Right lung (tissue), 5 donors: Measurements from ENCODE around the gene PAOX. TPM values are rescaled to one million over a fixed set of nuclear protein-coding genes. Genes with fewer than 3 reads are reported as not detected.

Experiments used
- DNase-seq, 2 donors: peaks; one replicate each; pipeline ENCODE4 v3.0.0-alpha.2; 2013
- polyA plus RNA-seq, 5 donors: library from polyadenylated mRNA; unstranded; fragments of 120-200 nt; gene quantifications; one replicate each; pipeline versions ENCODE4 v1.2.1 to v1.2.3, GENCODE V29; 2013; ENCODE audit warnings: inconsistent platforms in 1 of 5, low replicate concordance in 1 of 5; ENCODE audit not compliant: insufficient read length in 5 of 5, insufficient read depth in 1 of 5

Gene PAOX
- polyA plus RNA-seq, 5 donors = 3.7 to 8.5 (median 5.7) TPM

- no peak for DNase-seq
Observed at GRCh38 chr10:133438711-133439273, 59.7 kb downstream of the PAOX start.

GRCh38 chr10:133439517-133440461, 60.7 kb downstream of the PAOX start:
- no peak for DNase-seq

DNA sequence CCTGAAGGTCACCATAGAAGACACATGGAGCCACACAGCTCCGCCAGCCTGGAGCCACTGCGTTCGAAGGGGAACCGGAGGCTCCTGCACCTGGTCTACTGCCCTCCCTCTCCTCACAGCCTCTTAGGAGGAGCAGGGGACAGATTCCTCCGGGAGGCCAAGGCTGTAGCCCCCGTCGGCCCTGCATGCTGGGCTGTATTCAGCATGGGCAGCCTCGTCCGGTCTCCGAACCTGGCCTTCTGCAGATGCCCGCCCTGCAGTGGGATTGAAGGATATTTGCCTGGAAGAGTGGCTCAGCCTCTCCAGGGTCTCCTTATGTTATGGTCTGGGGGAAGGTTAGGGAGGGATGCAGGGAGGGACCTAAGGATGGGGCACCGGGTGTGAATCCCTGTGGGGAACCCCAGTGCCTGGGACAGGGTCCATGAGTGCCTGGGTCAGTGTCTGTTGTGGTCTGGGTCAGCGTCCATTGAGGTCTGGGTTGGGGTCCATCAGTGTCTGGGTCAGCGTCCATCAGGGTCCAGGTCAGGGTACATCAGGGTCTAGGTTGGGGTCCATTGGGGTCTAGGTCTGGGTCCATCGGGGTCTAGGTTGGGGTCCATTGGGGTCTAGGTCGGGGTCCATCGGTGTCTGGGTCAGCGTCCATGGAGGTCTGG, 61.7 kb downstream of the PAOX start:
- no peak for DNase-seq

Other genes with a start within 250 kb of the PAOX start
- 1 to 10 TPM; 2.5 to 4.9 (median 4.3) TPM for gene KNDC1, start 219.0 kb upstream of the PAOX start, polyA plus RNA-seq
- gene UTF1, start 149.0 kb upstream of the PAOX start, polyA plus RNA-seq = under 1 TPM in 1 of 5 donors, not detected in 4; 0.09 TPM
- under 1 TPM; 0.09 to 0.32 (median 0.21) TPM for gene VENTX, start 141.4 kb upstream of the PAOX start, polyA plus RNA-seq
- 1 to 10 TPM; 2.0 to 4.4 (median 2.6) TPM for gene ADAM8, start 102.4 kb upstream of the PAOX start, polyA plus RNA-seq
- gene TUBGCP2, start 70.4 kb upstream of the PAOX start, polyA plus RNA-seq = 10 to 100 TPM; 45.4 to 60.0 (median 54.9) TPM
- gene ZNF511, start 70.3 kb upstream of the PAOX start, polyA plus RNA-seq = 10 to 100 TPM; 39.1 to 55.9 (median 41.4) TPM
- gene CALY, start 42.4 kb upstream of the PAOX start, polyA plus RNA-seq = under 1 TPM in 3 of 5 donors, not detected in 2; 0.29 to 0.31 (median 0.31) TPM
- under 1 TPM in 4 of 5 donors, not detected in 1; 0.29 to 0.74 (median 0.61) TPM for gene PRAP1, start 31.9 kb upstream of the PAOX start, polyA plus RNA-seq
- 10 to 100 TPM in 2 of 5 donors, 1 to 10 TPM in 3; 6.7 to 13.9 (median 8.1) TPM for gene FUOM, start 21.2 kb upstream of the PAOX start, polyA plus RNA-seq
- 10 to 100 TPM; 66.9 to 92.0 (median 73.4) TPM for gene ECHS1, start 5.9 kb upstream of the PAOX start, polyA plus RNA-seq
- gene MTG1, start 14.9 kb downstream of the PAOX start, polyA plus RNA-seq = 10 to 100 TPM; 51.1 to 71.4 (median 62.9) TPM
- 1 to 10 TPM; 2.6 to 6.6 (median 3.1) TPM for gene SPRN, start 45.4 kb downstream of the PAOX start, polyA plus RNA-seq
- 1 to 10 TPM; 1.3 to 3.5 (median 2.3) TPM for gene SCART1, start 74.7 kb downstream of the PAOX start, polyA plus RNA-seq
- 1 to 10 TPM; 1.3 to 2.2 (median 2.0) TPM for gene CYP2E1, start 148.1 kb downstream of the PAOX start, polyA plus RNA-seq
- gene SYCE1, start 186.3 kb downstream of the PAOX start, polyA plus RNA-seq = under 1 TPM in 4 of 5 donors, not detected in 1; 0.09 to 0.28 (median 0.20) TPM
- gene FRG2B, start 247.5 kb downstream of the PAOX start, polyA plus RNA-seq = not detected